ENCODE results near the gene PYDC1. TPM values are rescaled to one million over a fixed set of nuclear protein-coding genes. Genes with fewer than 3 reads are reported as not detected.

The PYDC1 gene
- total RNA-seq, 2 experiments from 2014 or later, result not detected

DNA sequence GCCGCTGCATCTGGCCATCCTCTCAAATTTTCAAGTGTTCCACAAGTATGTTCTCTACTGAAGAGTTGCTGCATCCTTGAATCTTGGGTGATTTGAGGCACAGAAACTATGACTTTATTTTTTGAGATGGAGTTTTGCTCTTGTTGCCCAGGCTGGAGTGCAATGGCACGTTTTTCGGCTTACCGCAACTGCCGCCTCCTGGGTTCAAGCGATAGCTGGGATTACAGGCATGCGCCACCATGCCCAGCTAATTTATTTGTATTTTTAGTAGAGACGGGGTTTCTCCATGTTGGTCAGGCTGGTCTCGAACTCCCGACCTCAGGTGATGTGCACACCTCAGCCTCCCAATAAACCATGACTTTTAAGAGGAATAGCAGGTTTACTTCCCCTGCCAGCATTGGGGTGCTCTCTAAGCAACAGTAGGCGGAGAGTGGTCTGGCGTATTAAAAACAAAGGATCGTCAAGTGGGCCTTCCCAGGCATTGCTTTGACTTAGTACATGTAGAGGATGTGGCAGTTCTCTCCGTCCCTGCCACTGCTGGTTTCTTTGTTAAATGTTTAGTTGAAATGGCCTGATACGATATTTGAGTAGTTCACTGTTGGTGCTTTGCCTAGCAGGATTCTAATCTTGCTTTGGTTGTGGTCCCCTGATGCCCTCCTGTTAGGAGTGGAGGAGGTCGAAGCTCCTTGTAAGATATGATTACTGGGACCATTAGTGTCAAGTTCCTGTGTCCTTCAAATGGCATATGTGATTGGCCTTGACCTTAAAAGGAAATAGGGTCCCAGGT, 23.9 kb downstream of the PYDC1 start:
- H3K9me3 Mint-ChIP-seq, result no peaks in the 10 kb centered on the region
- DNase-seq, result no peak
- H3K4me1 Mint-ChIP-seq, result peaks cover 63% of the 10 kb centered on the region
- peaks cover 74% of the 10 kb centered on the region for H3K36me3 Mint-ChIP-seq
- H3K27ac Mint-ChIP-seq, result peak overlapping the region; percentile 36
- H3K4me3 Mint-ChIP-seq, result no peak overlapping the region
- no peaks in the 10 kb centered on the region for H3K27me3 Mint-ChIP-seq

DNA sequence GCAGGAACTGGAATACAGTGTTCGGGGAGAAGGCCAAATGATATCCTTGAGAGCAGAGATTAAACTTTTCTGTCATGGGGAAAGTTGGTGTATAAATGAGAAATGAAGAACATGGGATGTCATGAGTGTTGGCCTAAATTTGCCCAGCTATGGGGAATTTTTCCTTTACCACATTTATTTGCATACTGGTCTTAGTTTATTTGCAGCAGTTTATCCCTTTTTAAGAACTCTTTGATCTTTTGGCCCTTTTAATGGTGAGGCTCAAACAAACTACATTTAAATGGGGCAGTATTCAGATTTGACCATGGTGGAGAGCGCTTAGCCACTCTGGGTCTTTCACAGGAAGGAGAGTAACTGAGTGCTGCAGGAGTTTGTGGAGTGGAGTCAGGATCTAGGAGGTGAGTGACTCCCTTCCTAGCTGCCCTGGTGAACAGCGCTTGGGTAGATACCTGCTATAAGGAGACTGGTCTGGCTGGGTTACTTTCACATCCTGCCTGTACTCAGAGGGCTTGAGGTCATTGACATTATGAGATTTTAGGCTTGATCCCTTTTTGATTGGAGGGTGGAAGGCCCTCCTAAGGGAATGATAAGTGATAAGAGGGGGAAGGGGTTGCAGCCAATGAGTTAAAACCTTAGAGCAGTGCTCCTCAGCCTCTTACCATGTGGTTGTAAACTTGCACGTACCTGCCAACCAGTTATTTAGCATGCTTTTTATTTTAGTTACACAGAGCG, 25.1 kb downstream of the PYDC1 start:
- Mint-ChIP-seq H3K9me3 (no peaks in the 10 kb centered on the region), H3K27me3 (no peaks in the 10 kb centered on the region), H3K4me1 (peaks cover 70% of the 10 kb centered on the region), H3K27ac (peak overlapping the region; percentile 26), H3K36me3 (peaks cover 84% of the 10 kb centered on the region), H3K4me3 (no peak overlapping the region)
- no peak for DNase-seq

DNA sequence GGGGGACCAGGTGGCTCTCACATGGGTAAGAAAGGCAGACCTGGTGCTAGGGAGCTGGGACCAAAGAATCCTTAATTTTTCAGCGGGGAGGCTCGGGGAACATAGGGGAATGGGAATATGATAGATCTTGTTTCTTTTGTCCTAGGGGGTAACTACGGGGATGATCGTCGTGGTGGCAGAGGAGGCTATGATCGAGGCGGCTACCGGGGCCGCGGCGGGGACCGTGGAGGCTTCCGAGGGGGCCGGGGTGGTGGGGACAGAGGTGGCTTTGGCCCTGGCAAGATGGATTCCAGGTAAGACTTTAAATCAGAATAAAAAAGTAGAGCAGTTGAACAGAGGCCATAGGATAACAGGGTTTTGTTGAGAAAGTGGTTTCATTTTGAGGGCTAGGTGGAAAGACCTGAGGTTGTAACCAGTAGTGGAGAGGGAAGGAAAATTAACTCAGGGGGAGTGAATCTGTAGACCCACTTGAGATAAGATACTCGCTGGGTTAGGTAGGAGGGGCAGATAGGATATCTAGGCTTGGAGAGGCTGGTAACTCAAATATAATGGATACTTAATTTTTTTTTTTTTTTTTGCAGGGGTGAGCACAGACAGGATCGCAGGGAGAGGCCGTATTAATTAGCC, 26.0 kb downstream of the PYDC1 start:
- no peaks in the 10 kb centered on the region for H3K27me3 Mint-ChIP-seq
- H3K36me3 Mint-ChIP-seq, result peaks cover 88% of the 10 kb centered on the region
- peaks cover 77% of the 10 kb centered on the region for H3K4me1 Mint-ChIP-seq
- no peak overlapping the region for H3K4me3 Mint-ChIP-seq
- H3K27ac Mint-ChIP-seq, result peak overlapping the region; percentile 56
- H3K9me3 Mint-ChIP-seq, result no peaks in the 10 kb centered on the region
- DNase-seq, result no peak

DNA sequence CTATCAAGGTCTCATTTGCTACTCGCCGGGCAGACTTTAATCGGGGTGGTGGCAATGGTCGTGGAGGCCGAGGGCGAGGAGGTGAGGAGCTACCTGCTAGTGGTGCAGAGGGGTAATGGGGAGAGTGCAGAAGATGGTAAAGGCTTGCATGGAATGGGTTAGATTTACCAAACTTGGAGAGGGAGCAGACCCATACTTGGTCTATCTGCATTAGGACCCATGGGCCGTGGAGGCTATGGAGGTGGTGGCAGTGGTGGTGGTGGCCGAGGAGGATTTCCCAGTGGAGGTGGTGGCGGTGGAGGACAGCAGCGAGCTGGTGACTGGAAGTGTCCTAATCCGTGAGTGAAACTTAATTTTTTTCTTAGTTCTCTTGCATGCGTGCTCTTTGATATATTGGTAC, 26.9 kb downstream of the PYDC1 start:
- Mint-ChIP-seq H3K27ac (peak overlapping the region; percentile 56), H3K9me3 (no peaks in the 10 kb centered on the region), H3K4me1 (peaks cover 82% of the 10 kb centered on the region), H3K36me3 (peaks cover 89% of the 10 kb centered on the region), H3K4me3 (no peak overlapping the region), H3K27me3 (no peaks in the 10 kb centered on the region)
- no peak for DNase-seq

DNA sequence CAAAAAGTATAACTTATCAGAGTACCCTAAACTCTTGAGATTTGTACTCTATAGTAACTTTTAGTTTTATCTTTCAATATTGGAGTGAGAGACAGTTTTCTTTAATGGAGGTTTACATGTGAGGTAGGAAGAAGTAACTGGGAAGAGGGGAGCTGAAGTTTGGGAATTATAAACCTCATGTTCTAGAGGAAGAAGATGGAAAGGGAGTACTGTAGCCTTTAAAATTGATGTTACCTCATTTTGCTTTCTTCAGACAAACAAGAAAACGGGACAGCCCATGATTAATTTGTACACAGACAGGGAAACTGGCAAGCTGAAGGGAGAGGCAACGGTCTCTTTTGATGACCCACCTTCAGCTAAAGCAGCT, 27.5 kb downstream of the PYDC1 start:
- H3K27me3 Mint-ChIP-seq, result no peaks in the 10 kb centered on the region
- DNase-seq, result no peak
- peaks cover 90% of the 10 kb centered on the region for H3K36me3 Mint-ChIP-seq
- H3K9me3 Mint-ChIP-seq, result no peaks in the 10 kb centered on the region
- H3K4me3 Mint-ChIP-seq, result no peak overlapping the region
- peaks cover 82% of the 10 kb centered on the region for H3K4me1 Mint-ChIP-seq
- peak overlapping the region; percentile 70 for H3K27ac Mint-ChIP-seq

DNA sequence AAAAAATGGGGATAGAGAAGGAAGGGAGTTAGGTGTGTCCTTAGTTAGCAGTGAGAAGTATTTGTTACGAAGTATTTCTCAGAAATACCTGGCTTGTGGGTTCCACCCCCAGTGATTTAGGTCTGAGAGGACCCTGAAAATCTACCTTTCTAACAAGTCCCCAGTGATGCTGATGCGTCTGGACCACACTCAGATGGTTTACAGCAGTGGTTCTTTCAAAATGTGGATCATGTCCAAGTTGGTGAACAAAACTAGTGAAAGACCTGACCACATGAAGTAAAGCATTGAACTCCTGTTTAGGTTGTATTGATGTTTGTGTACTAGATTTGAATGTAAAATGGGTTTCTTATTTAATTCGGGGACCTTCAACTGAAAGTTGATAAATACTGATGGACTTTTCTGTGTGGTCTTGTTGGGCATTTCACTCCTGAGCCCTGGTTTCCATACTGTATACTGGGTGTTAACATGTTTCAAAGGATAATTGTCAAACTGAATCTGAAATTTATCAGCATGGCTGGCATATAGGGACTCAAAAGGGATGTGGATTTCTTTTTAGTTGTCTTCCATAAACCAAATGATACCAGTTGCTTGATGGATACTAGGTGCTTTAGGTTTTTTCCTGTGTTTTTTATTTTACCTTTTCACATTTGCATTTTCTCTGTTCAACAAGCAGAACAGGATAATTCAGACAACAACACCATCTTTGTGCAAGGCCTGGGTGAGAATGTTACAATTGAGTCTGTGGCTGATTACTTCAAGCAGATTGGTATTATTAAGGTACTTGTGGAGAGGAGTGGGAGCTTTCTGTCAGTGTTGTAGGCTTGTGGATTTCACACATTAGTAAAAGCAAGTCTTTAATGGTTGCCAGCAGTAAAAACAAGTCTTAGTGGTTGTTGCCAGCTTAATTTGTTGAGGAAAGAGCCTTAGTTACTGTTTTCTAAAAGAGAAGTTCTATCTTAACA, 28.2 kb downstream of the PYDC1 start:
- no peak for DNase-seq
- no peak overlapping the region for H3K4me3 Mint-ChIP-seq
- peaks cover 88% of the 10 kb centered on the region for H3K36me3 Mint-ChIP-seq
- no peaks in the 10 kb centered on the region for H3K27me3 Mint-ChIP-seq
- H3K9me3 Mint-ChIP-seq, result no peaks in the 10 kb centered on the region
- H3K27ac Mint-ChIP-seq, result peak overlapping the region; percentile 70
- peaks cover 83% of the 10 kb centered on the region for H3K4me1 Mint-ChIP-seq

DNA sequence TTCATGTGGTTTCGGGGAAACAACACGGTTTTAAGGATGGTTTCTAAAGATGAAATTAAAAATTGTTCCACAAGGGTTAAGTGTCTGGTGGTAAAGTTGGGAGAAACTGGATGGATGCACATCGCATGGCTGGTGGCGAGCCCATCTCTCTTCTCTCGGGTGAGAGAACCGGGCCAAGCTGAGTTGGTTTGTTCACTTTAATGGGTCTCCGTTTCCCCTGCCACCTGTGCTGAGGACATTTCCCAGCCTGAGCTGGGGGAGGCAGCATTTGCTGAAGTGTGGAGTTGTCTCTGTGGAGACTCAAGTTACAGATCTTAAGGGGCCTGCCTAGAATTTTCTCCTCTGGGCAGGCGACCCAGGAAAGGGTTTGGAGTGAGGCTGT, 29.1 kb downstream of the PYDC1 start:
- Mint-ChIP-seq H3K27ac (peak overlapping the region; percentile 70), H3K4me3 (no peak overlapping the region), H3K27me3 (no peaks in the 10 kb centered on the region), H3K36me3 (peaks cover 90% of the 10 kb centered on the region), H3K4me1 (peaks cover 85% of the 10 kb centered on the region), H3K9me3 (no peaks in the 10 kb centered on the region)
- no peak for DNase-seq

DNA sequence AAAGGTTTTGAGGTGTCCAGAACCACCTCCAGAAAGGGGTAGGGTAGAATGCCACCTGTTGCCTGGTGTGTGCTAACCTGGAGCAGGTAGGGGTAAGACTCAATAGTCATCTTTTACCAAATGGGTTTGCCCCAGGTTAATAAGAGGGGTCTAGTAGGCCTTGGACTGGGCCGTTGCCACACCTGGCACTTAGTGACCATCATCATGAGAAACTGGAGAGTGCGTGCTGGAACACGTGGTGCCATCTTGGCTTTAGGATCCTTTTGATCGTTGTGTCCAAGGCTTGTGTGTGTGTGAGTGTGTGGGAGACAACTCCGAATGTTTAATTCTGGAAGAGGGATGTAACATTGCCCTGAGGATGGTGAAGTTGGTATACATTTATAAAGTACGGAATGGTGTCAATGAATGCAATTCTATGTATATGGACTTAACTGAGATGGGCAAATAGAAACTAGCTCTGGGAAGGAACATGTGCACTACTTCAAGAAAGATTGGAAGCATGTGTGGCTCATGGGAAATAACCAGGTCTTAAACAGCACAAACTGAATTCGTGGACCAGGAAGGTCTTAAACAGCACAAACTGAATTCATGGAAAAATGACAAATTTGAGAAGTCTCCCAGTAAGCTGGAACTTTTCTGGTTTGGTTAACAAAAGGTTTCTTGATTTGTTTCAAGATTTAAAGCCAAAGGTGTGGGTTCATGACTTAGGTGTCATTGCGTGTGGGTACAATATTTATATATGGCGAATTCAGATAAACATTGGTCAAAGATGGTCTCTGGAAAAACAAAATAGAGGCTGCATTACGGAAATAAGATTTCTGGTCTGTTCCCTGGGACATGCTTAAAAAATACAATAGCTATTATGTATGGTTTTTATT, 29.8 kb downstream of the PYDC1 start:
- no peak for DNase-seq
- H3K27me3 Mint-ChIP-seq, result no peaks in the 10 kb centered on the region
- peaks cover 95% of the 10 kb centered on the region for H3K36me3 Mint-ChIP-seq
- peak overlapping the region; percentile 70 for H3K27ac Mint-ChIP-seq
- peaks cover 91% of the 10 kb centered on the region for H3K4me1 Mint-ChIP-seq
- no peaks in the 10 kb centered on the region for H3K9me3 Mint-ChIP-seq
- H3K4me3 Mint-ChIP-seq, result peak overlapping the region; percentile 46

DNA sequence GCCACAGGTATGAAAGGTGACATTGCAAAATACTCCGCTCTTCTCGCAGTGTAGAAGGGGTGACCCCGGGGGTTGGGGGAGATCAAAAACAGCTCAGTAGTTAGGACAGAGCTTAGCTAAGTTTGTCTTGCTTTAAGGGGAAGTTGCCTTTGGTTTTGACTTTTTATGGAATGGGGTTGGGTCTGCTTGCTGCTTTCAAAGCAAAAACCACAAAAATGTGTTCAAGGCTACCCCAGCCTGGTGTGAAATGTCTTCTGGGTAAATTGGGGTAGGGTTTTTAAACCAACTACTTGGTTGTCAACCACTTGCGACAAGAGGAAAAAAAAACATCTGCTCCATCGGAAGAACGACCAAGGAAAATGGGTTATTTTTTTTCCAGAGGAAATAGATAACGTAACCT, 30.8 kb downstream of the PYDC1 start:
- Mint-ChIP-seq H3K9me3 (no peaks in the 10 kb centered on the region), H3K4me1 (peaks cover 83% of the 10 kb centered on the region)

DNA sequence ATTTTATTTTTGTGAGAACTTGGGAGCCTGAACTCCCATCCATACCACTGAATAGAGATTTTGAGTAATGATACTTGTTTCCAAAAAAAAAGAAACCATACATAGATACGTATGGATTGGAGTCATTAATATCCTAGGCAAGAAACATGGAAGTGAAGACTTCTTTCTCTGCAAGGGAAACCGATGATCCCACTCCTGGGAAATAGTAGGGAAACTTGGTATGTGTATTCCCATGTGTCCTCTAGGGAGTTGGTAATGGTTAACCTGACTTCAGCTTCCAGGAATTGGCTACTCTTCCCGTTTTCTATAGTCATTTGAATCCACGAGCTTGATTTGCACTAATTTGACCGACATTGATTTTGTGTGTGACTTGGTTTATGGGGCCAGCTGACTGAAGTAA, 31.6 kb downstream of the PYDC1 start:
- peak overlapping the region; percentile 70 for H3K27ac Mint-ChIP-seq
- H3K36me3 Mint-ChIP-seq, result peaks cover 94% of the 10 kb centered on the region
- DNase-seq, result no peak
- H3K9me3 Mint-ChIP-seq, result no peaks in the 10 kb centered on the region
- H3K27me3 Mint-ChIP-seq, result peaks cover 8% of the 10 kb centered on the region
- peaks cover 76% of the 10 kb centered on the region for H3K4me1 Mint-ChIP-seq
- peak overlapping the region; percentile 42 for H3K4me3 Mint-ChIP-seq

More for the DNA sequence above, 30.8 kb downstream of the PYDC1 start:
- Mint-ChIP-seq H3K4me3 (peak overlapping the region; percentile 42), H3K36me3 (peaks cover 95% of the 10 kb centered on the region), H3K27ac (peak overlapping the region; percentile 70), H3K27me3 (peaks cover 5% of the 10 kb centered on the region)
- DNase-seq, result no peak

DNA sequence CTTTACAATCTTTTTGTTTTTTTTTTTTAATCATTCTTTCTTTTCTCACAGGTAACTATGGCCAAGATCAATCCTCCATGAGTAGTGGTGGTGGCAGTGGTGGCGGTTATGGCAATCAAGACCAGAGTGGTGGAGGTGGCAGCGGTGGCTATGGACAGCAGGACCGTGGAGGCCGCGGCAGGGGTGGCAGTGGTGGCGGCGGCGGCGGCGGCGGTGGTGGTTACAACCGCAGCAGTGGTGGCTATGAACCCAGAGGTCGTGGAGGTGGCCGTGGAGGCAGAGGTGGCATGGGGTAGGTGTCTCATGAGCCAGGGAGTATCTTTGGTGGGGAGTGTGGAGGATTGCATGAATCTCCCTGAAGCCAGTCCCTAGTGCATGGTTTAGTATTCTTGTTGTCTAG, 32.0 kb downstream of the PYDC1 start:
- Mint-ChIP-seq H3K27me3 (peaks cover 11% of the 10 kb centered on the region), H3K27ac (peak overlapping the region; percentile 67), H3K9me3 (no peaks in the 10 kb centered on the region), H3K36me3 (peaks cover 93% of the 10 kb centered on the region), H3K4me3 (peak overlapping the region; percentile 42), H3K4me1 (peaks cover 74% of the 10 kb centered on the region)
- no peak for DNase-seq

DNA sequence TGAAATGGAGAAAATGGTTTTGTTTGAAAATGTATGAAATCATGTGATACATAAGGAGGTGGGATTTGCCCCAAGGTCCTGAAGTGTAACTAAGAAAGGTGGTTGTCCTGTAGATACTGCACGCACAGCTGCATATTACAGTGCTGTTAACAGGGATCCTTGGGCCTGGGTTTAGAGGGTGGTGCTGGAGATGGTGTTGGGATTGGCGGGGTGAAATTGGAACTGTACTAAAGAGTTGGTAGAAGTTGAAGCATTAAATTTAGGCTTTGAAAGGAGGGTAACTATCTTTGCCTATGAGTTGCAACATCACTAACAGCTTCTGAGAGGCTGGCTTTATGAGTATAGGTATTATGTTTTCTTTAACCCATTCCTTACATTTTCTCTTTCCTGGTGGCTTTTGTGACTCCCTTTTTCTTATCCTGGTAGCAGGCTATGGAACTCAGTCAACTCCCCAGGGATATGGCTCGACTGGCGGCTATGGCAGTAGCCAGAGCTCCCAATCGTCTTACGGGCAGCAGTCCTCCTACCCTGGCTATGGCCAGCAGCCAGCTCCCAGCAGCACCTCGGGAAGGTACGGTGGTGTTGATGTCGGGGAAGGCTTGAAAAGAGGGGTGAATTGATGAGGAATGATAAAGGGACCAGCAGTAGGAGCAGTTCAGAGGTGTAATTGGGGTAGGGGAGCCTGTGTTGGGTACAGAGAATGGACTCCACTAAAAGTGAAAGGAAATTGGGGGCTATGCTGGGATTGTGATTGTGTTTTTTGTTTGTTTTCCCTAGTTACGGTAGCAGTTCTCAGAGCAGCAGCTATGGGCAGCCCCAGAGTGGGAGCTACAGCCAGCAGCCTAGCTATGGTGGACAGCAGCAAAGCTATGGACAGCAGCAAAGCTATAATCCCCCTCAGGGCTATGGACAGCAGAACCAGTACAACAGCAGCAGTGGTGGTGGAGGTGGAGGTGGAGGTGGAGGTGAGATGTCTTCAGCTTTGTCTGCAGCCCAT, 33.2 kb downstream of the PYDC1 start:
- Mint-ChIP-seq H3K9me3 (no peaks in the 10 kb centered on the region), H3K27me3 (peaks cover 12% of the 10 kb centered on the region), H3K4me3 (peak overlapping the region; percentile 97), H3K27ac (peak overlapping the region; percentile 100), H3K36me3 (peaks cover 84% of the 10 kb centered on the region), H3K4me1 (peaks cover 70% of the 10 kb centered on the region)
- DNase-seq, result no peak

DNA sequence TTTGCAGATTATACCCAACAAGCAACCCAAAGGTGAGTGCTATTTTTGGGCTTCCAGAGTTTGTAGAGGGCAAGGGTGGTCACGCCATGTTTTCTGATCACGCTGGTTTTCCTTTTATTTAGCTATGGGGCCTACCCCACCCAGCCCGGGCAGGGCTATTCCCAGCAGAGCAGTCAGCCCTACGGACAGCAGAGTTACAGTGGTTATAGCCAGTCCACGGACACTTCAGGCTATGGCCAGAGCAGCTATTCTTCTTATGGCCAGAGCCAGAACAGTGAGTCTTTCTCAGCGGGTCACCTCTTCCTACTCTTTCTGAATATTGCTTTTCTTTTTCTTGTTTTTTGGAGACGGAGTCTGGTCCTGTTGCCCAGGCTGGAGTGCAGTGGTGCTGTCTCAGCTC, 34.5 kb downstream of the PYDC1 start:
- peaks cover 72% of the 10 kb centered on the region for H3K36me3 Mint-ChIP-seq
- DNase-seq, result no peak
- no peaks in the 10 kb centered on the region for H3K9me3 Mint-ChIP-seq
- H3K4me1 Mint-ChIP-seq, result peaks cover 65% of the 10 kb centered on the region
- H3K27me3 Mint-ChIP-seq, result peaks cover 12% of the 10 kb centered on the region
- H3K4me3 Mint-ChIP-seq, result peak overlapping the region; percentile 97
- peak overlapping the region; percentile 100 for H3K27ac Mint-ChIP-seq
